Activated CD4-positive, alpha-beta T cell treated with anti-CD3 and anti-CD28 coated beads for 1 hour (primary cell): Measurements from ENCODE around the gene HSPA1L.
A peak's percentile ranks its signal among the peaks of the same experiment; 100 is the strongest.
"Not testable (repeated sequence)": the region's sequence is repeated elsewhere in the genome, so short reads cannot be mapped to it uniquely, and the experiment has no call there.

Source experiments
- DNase-seq: peaks from one replicate; pipeline ENCODE4 v3.0.0-alpha.2; 2020

Gene HSPA1L

DNA sequence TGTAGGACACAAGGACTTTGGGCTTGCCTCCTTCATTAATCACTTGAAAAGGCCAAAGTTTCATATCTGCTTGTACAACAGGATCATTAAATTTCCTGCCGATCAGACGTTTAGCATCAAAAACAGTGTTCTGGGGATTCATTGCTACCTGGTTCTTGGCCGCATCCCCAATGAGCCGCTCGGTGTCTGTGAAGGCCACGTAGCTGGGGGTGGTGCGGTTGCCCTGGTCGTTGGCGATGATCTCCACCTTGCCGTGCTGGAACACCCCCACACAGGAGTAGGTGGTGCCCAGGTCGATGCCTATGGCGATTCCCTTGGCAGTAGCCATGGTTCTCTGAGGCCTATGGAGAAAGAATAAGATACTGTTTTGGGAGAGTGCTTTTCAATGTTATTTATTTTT is 3.4 kb downstream of the HSPA1L start:
- no peak for DNase-seq

DNA sequence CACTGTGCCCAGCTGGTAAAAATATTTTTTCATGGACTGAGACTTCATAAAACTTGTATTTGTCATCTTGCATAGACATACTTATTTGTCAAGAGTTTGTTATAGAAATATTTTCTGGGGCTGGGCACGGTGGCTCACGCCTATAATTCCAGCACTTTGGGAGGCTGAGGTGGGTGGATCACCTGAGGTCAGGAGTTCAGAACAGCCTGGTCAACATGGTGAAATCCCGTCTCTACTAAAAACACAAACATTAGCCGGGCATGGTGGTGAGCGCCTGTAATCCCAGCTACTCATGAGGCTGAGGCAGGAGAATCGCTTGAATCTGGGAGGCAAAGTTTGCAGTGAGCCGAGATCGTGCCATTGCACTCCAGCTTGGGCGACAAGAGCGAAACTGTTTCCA is 6.5 kb downstream of the HSPA1L start:
- DNase-seq, result not testable (repeated sequence)

DNA sequence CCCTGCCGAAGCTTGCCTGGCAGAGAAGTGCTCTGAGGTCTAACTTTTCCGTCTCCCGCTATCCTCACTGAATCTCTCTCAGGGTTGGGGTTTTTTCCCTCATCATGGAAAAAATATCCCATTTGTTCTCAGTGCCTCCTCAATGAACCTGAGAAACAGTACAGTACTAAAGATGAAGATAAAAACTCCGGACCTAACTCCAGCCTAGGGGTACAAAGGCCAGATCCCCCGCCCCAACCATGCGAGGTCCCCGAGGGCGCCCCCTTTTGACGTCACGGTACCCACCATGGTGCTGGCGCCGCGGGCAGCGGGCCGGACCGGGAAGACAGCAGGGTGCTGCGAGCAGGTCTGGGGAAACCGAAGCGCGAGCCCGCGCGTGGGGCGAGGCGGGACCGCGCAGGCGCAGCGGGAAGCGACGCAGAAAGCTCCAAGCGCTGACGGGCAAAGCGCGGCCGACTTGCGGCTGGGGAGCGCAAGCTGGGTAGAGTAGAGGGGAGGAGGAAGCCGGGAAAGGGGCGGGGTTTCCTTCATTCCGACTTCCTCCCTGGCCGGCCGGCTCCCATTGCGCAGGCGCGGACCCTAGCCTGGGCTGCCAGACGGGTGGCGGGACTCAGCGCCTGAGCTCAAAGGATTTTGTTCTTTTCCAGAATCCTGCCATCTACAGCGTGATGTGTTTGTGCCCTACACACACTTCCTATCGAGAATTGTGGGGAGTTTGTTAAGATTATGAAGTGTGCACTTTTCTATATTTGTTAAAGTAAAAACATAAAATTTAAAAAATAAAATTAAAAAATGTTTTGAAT is 8.4 kb downstream of the HSPA1L start, which contains the start of gene LSM2:
TSS of gene LSM2 (minus strand) at position 497 of the 803 bp plus-strand sequence. CDS start at position 288, 209 bp downstream.
- peak; percentile 96 for DNase-seq

DNA sequence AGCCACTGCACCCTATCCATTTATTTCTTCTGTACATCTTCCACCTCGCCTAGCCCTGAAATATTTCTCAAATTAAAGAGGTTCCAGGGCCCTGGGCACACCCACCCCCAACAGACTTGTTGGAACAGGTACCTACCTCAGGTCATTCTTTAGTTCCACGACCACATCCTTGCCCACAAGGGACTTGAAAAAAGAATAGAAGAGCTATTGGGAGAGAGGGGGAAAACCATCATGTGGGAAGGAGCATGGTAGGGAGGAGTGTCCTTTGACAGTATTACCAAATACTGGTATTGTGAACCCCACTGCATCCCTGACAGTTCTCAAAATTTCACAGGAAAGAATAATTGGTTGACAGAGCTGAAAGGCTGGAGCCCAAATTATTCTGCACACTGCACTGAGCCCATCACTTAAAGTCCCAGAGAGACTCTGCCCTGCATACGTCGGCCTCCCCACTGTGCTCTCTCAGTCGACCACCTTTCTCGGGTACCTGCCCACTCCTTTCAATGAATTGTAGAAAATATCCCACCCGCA is 9.1 kb downstream of the HSPA1L start:
- DNase-seq, result no peak

DNA sequence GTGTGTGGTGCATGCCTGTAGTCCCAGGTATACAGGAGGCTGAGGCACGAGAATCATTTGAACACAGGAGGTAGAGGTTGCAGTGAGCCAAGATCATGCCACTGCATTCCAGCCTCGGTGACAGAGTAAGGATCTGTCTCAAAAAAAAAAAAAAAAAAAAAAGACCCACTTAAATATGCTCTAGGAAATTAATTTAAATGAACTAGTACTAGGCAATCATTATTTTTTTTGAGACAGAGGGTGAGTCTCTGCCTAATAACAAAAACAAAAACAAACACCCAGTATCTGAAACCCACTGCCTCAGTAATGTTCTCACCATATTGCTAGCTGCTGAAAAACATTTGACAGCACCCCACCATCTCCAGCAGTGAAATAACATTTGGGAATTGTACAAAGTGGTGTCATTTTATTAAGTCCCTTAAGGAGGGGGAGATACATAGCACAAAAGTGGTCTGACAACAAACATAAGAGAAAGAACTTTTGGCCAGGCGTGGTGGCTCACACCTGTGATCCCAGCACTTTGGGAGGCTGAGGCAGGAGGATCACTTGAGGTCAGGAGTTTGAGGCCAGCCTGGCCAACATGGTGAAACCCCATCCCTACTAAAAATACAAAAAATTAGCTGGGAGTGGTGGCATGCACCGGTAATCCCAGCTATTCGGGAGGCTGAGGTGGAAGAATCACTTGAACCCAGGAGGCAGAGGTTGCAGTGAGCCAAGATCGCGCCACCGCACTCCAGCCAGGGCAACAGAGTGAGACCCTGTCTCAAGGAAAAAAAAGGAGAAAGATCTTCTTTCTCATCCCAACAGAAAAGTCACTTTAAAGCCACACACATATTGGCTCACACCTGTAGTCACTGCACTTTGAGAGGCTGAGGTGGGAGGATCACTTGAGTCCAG is 13.8 kb downstream of the HSPA1L start:
- not testable (repeated sequence) for DNase-seq

DNA sequence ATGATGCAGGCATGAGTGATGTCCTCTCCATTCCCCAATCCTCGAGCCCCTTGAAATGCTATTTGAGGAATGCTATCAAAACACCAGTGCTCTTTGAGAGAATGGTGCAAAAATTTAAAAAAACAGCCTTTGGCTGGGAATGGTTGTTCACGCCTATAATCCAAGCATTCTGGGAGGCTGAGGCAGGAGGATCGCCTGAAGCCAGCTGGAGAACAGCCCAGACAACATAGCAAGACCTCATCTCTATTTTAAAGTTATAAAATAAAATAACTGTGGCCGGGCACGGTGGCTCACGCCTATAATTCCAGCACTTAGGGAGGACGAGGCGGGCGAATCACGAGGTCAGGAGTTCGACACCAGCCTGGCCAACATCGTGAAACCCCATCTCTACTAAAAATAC is 15.3 kb downstream of the HSPA1L start:
- no peak for DNase-seq

DNA sequence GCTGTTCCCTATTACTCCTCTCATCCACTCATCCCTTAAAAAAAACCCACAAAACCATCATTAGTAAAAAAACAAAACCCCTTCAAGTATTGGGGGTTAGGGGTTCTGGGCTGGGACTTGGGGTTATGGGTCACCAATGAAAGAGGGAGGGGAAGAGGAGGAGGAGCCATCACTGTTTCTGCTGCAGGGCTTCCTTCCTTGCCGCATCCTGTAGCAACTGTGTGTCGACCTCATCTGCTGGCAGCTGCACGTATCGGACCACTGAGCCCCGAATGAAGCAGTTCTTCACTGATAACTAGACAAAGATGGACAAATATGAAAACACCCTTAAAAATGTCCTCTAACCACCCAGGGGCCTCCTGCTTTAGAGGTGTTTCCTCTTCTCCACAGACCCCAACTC is 17.5 kb downstream of the HSPA1L start:
- no peak for DNase-seq

DNA sequence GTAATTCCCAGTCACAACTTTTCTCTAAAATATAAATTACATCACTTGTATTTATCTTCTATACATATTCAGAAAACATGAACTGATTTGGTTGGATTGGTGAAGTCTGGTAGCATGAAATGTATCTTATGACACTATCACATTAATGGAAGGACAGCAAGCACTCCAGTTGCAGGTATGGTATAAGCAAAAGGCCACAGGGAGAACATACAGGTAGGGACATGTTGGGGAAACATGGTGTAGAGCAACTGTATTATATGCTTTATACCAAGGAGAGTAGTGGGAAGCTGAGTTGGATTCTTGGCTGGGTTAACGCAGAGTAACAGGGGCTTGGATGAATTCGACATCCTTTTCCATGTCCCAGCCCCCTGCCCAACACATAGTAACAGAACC is 18.1 kb downstream of the HSPA1L start:
- DNase-seq, result no peak

DNA sequence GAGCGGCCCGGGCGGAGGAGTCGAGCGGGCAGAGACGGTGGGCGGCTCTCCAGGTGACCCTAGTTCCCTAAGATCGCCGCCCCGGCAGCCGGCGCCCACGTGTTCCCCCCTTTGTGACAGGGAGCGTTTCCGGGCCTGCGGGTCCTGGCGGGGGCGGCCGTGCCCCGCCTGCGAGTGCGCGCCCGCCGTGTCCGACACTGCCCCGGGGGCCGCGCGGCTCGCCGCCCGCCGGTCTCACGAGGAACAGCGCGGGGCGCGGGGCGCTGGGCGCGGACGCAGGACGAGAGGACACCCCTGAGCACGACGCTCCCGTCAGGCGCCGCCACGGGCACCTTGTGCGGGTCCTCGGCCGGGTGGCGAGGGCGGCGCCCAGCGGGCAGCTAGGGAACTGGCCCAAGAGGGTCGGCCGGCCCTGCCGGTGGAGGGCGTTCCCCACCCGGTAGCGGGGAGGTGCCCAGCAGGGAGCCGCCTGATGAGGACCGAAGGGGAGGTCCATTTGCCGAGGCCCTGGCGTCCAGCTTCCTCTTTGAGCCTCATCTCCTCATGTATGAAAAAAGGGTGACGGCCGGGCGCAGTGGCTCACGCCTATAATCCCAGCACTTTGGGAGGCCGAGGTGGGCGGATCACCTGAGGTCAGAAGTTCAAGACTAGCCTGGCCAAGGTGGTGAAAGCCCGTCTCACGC is 19.3 kb downstream of the HSPA1L start, which contains the start of gene VARS1:
TSS of gene VARS1 (minus strand) at position 137 of the 683 bp plus-strand sequence. CDS start 535 bp downstream, outside the sequence.
- DNase-seq, result peak; percentile 75

DNA sequence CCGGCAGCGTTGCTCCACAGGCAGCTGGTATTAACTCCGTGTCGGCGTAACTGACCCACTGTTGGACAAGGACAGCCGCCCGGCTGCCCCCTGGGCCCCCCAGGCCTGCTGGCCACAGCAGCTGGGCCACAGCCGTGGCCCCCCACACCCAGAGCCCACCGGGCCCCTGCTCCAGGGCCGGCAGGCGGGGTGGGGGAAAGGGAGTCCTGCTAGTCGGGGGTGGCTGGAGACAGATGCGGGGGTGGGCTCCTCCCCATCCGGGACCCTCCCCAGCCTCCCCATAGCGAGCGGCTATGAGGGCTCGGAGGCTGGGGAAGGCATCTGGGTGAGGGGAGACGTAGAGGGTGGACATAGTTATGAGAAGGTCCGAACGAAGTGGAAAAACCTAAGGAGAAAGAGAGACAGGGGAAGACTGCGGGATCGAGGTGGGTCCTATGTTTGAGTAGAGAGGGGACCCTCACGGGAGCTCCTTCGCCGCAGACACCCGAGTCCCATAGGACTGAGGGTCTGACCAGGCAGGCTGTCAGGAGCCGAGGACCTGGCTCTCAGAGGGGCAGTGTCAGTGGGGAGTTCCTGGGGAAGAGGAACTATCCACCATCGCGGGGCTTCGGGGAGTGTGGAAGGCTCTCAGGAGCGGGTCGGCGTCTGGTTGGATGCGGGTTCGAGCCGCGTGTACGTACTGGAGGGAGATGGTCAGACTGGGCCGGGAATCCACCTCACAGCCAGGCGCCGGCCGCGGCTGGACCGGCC is 20.0 kb downstream of the HSPA1L start:
- no peak for DNase-seq

DNA sequence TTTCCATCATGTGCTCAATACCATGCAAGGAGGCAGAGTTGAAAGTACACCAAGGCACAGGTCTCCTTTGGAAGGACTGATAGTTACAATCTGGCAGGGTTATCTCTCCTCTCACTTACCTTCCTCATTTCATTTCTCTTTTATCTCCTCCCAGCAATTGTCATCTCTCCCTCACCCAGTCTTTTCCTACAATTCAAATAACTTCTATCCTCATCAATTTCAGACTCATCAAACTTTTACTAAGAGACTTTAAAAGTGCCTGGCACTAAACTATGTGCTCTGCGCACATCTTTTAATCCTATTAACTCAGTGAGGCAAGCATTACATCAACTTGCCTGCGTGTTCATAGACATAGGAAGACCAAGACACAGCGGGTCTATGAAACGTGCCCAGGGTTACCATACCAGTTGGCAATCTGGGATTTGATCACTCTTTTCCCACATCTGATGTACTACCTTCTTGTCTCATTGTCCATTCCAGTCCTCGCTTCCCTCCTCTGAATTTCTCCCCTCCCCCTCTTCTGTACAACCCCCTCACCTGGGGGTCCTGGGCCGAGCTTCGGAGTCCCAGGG is 20.7 kb downstream of the HSPA1L start:
- DNase-seq, result no peak

DNA sequence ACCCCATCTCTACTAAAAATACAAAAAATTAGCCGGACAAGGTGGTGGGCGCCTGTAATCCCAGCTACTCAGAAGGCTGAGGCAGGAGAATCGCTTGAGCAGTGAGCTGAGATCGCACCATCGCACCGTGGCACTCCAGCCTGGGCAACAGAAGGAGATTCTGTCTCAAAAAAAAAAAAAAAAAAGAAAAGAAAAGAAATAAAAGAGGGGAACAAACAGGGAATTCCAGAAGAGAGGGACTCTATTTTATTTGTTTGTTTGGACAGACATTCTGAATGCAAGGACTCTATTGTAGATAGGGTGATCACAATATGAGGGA is 21.2 kb downstream of the HSPA1L start:
- DNase-seq, result not testable (repeated sequence)

DNA sequence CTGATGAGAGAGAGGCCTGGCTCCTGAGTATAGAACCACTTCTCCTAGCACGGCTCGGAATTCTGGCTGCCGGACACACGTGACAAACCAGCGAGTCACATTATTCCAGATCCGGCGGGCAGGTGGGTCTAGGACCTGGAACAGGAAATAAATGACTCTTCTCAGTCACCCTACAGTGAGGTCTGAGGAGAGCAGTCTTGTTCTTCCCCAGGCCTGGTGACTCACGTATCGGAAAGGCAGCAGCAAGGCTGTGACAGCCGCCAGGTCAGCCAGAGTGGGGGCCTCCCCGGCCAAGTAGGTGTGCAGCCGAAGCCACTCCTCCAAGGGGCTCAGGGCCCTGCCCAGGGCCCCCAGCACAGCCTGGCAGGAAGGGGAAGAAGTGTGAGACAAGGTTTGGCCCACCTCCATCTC is 22.3 kb downstream of the HSPA1L start:
- DNase-seq, result no peak

DNA sequence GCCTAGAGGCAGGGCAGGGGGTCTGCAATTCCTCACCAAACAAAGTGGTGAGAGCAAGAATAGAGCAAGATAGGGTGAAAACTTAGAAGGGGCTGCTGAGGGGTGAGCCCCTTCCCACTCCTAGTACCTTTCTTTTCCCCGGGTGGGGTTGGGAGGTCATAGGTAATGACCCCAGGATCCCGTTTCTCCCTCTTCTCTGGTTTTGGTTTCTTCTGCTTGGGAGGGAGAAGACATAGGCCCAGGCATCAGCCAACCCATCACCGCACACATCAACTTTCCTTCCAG is 23.1 kb downstream of the HSPA1L start:
- DNase-seq, result no peak

DNA sequence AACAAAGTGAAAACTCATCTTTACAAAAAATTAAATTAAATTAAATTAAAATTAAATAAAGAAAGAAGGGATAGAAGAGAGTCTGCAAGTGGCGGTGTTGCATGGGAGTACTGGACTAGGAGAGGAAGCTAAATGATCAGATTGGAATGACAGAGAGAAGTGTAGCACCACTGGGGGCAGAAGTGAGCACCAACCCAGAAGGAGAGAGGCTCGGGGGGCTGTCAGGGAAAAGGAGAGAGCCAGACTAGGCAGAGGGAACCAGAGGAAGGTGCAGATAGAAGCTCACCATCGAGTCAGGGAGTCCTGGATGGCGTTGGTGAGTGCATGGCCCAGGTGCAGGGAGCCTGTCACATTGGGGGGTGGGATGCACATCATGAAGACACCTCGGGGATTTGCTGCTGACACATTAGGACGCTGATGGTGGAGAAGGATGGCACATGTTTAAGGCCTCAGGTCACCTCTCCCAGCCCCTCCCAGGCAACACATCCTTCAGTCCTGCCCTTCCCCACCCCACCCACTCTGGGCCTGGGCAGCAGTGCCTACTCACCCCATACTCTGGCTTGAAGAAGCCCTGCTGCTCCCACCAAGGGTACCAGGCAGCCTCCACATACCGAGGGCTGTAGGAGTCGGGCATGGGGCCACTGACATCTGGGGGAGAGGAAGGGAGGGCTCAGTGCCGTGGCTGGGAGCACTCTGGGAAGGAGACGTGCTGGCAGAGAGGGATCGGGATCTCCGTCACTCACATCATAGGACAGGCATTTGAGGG is 23.6 kb downstream of the HSPA1L start:
- DNase-seq, result no peak

DNA sequence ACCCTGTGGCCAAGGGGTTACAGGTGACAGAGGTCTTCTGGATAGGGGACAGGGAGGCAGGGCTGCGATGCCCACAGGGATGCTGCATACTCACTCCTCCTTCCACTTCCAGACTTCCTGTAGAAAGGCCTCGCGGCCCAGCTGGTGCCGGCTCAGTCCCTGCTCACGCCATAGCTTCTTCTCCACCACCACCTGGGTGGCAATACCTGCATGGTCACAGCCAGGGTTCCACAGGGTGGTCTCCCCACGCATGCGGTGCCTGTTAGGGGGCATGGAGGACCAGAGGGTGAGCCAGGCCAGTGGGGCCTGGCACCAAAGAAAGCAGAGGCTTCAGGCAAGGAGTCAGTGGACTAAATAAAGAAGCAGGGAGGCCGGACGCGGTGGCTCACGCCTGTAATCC is 29.6 kb downstream of the HSPA1L start:
- DNase-seq, result no peak

DNA sequence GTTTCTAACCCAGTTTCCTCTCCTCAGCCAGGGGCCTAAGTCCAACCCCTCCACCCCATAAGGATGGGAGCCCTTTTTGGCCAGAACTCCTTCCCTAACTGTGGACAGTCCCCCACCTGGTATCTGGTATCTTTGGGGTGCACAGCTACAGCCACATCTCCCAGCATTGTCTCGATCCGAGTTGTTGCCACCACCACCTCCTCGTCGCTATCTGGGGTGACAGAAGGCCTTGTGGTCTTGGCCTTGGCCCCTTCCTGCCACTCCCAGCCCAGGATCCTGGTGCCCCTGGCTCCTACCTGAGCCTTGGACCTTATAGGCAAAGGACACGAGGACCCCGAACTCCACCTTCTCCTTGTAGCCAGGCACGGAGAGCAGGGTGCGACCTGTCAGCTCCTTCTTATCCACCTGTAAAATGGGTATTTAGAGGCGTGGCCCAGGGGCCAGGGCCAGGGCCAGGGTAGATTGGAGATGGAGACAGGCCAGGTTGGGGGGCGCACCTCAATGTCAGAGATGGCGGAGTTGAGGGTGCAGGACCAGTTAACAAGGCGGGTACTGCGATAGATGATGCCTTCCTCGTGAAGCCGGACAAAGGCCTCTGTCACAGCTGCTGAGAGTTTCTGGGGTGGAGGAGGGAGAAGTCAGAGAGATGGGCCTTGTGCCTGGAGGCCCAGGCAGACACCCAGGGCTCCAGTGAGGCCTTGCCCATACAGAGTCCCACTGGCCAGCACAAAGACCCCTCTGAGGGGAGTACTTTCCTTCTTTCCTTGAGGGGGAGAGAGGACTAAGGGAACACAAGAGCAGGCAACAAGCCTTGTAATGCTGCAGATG is 30.8 kb downstream of the HSPA1L start:
- DNase-seq, result no peak

DNA sequence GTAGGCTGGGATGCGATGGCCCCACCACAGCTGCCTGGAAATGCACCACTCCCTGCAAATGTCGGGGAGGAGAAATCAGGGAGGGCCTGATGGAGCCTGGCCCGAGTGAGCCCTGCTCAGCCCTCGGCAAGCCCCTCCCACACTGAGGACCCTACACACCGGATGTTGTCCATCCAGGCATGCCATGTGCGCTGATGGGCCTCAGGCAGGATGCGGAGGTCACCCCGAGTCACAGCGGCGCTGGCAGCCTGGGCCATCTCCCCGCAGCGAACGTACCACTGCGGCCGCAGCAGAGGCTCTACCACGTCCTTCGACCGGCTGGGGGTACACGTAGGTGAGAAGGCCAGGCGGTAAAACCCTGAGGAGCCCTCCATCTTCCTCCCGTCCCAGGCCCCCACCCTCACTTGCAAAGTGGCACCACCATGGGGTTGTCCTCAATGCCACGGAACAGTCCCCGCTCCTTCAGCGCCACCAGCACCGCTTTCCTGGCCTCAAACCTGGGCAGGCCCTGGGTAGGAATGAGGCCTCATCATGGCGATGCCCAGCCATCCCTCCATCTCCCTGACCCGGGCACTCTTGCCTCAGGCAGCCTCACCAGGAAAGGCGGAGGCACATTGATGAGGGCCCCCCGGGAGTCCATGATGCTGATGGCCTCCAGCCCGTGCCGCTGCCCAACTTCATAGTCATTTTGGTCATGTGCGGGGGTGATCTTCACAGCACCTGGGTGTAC is 32.8 kb downstream of the HSPA1L start:
- no peak for DNase-seq

DNA sequence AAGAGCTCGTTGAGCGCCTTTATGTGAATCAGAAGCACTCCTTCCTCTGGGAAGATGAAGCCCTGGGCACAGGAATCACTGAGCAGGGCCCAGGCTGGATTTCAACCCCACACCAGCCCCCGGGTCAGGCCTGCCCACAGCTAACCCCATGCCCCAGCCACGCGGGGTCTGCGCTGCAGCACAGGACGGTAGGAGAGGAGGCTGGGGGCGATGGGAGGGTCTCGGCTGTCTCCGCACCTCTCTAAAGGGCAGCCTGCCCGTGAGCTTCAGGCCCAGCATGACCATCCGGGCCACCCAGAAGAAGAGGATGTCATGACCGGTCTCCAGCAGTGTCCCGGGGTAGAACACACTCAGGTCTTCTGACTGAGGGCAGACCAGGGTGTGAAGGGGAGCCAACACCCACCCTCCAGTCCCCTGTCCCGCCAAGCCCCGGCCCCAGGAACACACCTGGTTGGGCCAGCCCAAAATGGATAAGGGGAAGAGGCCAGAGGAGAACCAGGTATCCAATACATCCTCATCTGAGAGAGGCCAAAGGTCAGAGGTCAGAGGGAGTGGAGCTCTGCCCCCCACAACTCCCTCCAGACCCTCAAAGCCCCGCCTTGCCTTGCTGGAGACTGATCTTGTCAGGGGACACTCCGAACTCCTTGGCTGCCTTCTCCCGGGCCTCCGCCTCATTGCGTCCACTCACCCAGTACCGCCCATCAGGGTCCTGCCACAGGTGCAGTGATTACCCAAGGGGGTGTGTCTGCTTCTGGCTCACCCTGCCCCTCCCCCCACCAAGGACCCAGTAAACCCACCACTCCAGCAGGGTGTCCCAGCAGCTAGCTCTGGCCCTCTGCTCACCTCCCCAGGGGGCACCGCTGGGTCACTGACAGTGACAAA is 33.6 kb downstream of the HSPA1L start:
- DNase-seq, result no peak
